SK-N-SH treated with all-trans-retinoic acid at 6 μM for 48 hours (cell line): ENCODE results near the gene FBLN2.

Source experiments
- ATAC-seq: fragments of 200-7000 bp; cut with Tn5 transposase; 3 replicates; pipeline ENCODE4 v1.9.1; 2020; ENCODE audit warnings: mild to moderate bottlenecking, moderate library complexity
- ARNTL ChIP-seq: fragments of 450-650 bp; formaldehyde crosslinking; IDR thresholded peaks from 2 replicates; pipeline ENCODE4 v1.5.0; 2020; ENCODE audit warnings: low read depth, mild to moderate bottlenecking, moderate library complexity, borderline replicate concordance
- BACH2 ChIP-seq: fragments of 250-450 bp; sonication (Bioruptor Pico); IDR thresholded peaks from 2 replicates; pipeline ENCODE4 v1.9.0; 2021; ENCODE audit warnings: mild to moderate bottlenecking, borderline replicate concordance
- CSDC2 ChIP-seq: fragments of 250-450 bp; sonication (Bioruptor Pico); IDR thresholded peaks from 2 replicates; pipeline ENCODE4 v1.5.0; 2020; ENCODE audit warnings: mild to moderate bottlenecking, moderate library complexity
- ESRRG ChIP-seq: fragments of 250-450 bp; sonication (Bioruptor Pico); IDR thresholded peaks from 2 replicates; pipeline ENCODE4 v1.6.1; 2021; ENCODE audit warnings: mild to moderate bottlenecking
- GLIS3 ChIP-seq: fragments of 250-450 bp; sonication (Bioruptor Pico); IDR thresholded peaks from 2 replicates; pipeline ENCODE4 v1.5.0; 2020; ENCODE audit warnings: mild to moderate bottlenecking, moderate library complexity
- ISL1 ChIP-seq: fragments of 250-450 bp; sonication (Bioruptor Pico); IDR thresholded peaks from 2 replicates; pipeline ENCODE4 v2.1.2; 2022; ENCODE audit warnings: mild to moderate bottlenecking, moderate library complexity
- PPARA ChIP-seq: fragments of 250-450 bp; sonication (Bioruptor Pico); IDR thresholded peaks from 2 replicates; pipeline ENCODE4 v1.5.0; 2020; ENCODE audit warnings: mild to moderate bottlenecking, borderline replicate concordance
- RARB ChIP-seq: fragments of 250-450 bp; sonication (Bioruptor Pico); IDR thresholded peaks from 2 replicates; pipeline ENCODE4 v1.8.0; 2021; ENCODE audit warnings: mild to moderate bottlenecking, moderate library complexity
- SNAI2 ChIP-seq: fragments of 250-450 bp; sonication (Bioruptor Pico); IDR thresholded peaks from 2 replicates; pipeline ENCODE4 v1.5.0; 2020; ENCODE audit warnings: mild to moderate bottlenecking, moderate library complexity
- TCF4 ChIP-seq: fragments of 250-450 bp; sonication (Bioruptor Pico); IDR thresholded peaks from 2 replicates; pipeline ENCODE4 v1.8.0; 2021; ENCODE audit warnings: mild to moderate bottlenecking, moderate library complexity, borderline replicate concordance
- TOX ChIP-seq: fragments of 250-450 bp; sonication (Bioruptor Pico); IDR thresholded peaks from 2 replicates; pipeline ENCODE4 v1.8.0; 2021; ENCODE audit warnings: mild to moderate bottlenecking, moderate library complexity, borderline replicate concordance
- ZC3H10 ChIP-seq: fragments of 250-450 bp; sonication (Bioruptor Pico); IDR thresholded peaks from 2 replicates; pipeline ENCODE4 v1.5.1; 2021; ENCODE audit warnings: mild to moderate bottlenecking, moderate library complexity
- ZFP3 ChIP-seq: fragments of 250-450 bp; sonication (Bioruptor Pico); IDR thresholded peaks from 2 replicates; pipeline ENCODE4 v1.5.0; 2020; ENCODE audit warnings: mild to moderate bottlenecking, moderate library complexity
- ZFP30 ChIP-seq: fragments of 450-650 bp; formaldehyde crosslinking; IDR thresholded peaks from 2 replicates; pipeline ENCODE4 v1.5.0; 2022; ENCODE audit warnings: mild to moderate bottlenecking, moderate library complexity
- ZNF565 ChIP-seq: fragments of 450-650 bp; formaldehyde crosslinking; conservative IDR thresholded peaks from 2 replicates; pipeline ENCODE4 v1.5.0; 2020; ENCODE audit warnings: low read depth, mild to moderate bottlenecking, moderate library complexity
- ZNF70 ChIP-seq: fragments of 450-650 bp; formaldehyde crosslinking; IDR thresholded peaks from 2 replicates; pipeline ENCODE4 v1.5.0; 2020; ENCODE audit warnings: mild to moderate bottlenecking, moderate library complexity
- ZNF8 ChIP-seq: fragments of 450-650 bp; formaldehyde crosslinking; IDR thresholded peaks from 2 replicates; pipeline ENCODE4 v1.5.0; 2020; ENCODE audit warnings: mild to moderate bottlenecking, moderate library complexity
- TF ChIP-seq, protein P1 (sequence below): fragments of 250-450 bp; sonication (Bioruptor Pico); IDR thresholded peaks from 2 replicates; pipeline ENCODE4 v1.8.0; 2020; ENCODE audit warnings: mild to moderate bottlenecking, moderate library complexity, borderline replicate concordance
- TF ChIP-seq, protein P2 (sequence below): fragments of 250-450 bp; sonication (Bioruptor Pico); IDR thresholded peaks from 2 replicates; pipeline ENCODE4 v1.5.1; 2021; ENCODE audit warnings: mild to moderate bottlenecking, moderate library complexity
- TF ChIP-seq, protein P3 (sequence below): fragments of 250-450 bp; sonication (Bioruptor Pico); IDR thresholded peaks from 2 replicates; pipeline ENCODE4 v1.5.0; 2020; ENCODE audit warnings: mild to moderate bottlenecking, moderate library complexity
- TF ChIP-seq, protein P4 (sequence below): fragments of 250-450 bp; sonication (Bioruptor Pico); IDR thresholded peaks from 2 replicates; pipeline ENCODE4 v1.8.0; 2021; ENCODE audit warnings: low read depth, mild to moderate bottlenecking, moderate library complexity, borderline replicate concordance
- TF ChIP-seq, protein P5 (sequence below): fragments of 250-450 bp; sonication (Bioruptor Pico); IDR thresholded peaks from 2 replicates; pipeline ENCODE4 v1.5.1; 2020; ENCODE audit warnings: low read depth, mild to moderate bottlenecking, moderate library complexity

The FBLN2 gene

DNA sequence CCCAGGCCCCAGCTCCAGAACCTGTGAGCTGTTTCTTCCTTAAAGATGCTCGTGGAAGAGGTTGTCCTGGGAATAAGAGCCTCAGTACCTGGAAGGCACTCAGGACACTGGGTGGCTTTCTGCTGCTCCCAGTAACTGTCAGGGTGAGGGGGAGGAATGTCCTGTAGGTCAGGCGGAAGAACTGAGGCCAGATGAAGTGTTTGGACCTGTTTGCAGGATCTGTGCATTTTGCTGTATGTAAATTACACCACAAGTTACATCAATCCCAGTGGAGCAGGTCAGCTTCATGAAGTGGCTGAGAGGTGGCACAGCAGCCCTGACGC is 41.7 kb upstream of the FBLN2 start:
- TF ChIP-seq BACH2 (CRISPR knock-in tag) (no peak), PPARA (CRISPR knock-in tag) (no peak), ISL1 (CRISPR knock-in tag) (no peak), TOX (no peak), ZFP3 (CRISPR knock-in tag) (no peak), ESRRG (CRISPR knock-in tag) (no peak), ARNTL (CRISPR knock-in tag) (no peak), RARB (no peak), ZNF565 (no peak), CSDC2 (no peak), GLIS3 (no peak), ZC3H10 (CRISPR knock-in tag) (no peak), ZFP30 (CRISPR knock-in tag) (no peak), ZNF8 (no peak)
- TF ChIP-seq, protein P1, sequence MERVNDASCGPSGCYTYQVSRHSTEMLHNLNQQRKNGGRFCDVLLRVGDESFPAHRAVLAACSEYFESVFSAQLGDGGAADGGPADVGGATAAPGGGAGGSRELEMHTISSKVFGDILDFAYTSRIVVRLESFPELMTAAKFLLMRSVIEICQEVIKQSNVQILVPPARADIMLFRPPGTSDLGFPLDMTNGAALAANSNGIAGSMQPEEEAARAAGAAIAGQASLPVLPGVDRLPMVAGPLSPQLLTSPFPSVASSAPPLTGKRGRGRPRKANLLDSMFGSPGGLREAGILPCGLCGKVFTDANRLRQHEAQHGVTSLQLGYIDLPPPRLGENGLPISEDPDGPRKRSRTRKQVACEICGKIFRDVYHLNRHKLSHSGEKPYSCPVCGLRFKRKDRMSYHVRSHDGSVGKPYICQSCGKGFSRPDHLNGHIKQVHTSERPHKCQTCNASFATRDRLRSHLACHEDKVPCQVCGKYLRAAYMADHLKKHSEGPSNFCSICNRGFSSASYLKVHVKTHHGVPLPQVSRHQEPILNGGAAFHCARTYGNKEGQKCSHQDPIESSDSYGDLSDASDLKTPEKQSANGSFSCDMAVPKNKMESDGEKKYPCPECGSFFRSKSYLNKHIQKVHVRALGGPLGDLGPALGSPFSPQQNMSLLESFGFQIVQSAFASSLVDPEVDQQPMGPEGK = no peak
- TF ChIP-seq, protein P2, sequence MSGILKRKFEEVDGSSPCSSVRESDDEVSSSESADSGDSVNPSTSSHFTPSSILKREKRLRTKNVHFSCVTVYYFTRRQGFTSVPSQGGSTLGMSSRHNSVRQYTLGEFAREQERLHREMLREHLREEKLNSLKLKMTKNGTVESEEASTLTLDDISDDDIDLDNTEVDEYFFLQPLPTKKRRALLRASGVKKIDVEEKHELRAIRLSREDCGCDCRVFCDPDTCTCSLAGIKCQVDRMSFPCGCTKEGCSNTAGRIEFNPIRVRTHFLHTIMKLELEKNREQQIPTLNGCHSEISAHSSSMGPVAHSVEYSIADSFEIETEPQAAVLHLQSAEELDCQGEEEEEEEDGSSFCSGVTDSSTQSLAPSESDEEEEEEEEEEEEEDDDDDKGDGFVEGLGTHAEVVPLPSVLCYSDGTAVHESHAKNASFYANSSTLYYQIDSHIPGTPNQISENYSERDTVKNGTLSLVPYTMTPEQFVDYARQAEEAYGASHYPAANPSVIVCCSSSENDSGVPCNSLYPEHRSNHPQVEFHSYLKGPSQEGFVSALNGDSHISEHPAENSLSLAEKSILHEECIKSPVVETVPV = no peak
- TF ChIP-seq, protein P3, sequence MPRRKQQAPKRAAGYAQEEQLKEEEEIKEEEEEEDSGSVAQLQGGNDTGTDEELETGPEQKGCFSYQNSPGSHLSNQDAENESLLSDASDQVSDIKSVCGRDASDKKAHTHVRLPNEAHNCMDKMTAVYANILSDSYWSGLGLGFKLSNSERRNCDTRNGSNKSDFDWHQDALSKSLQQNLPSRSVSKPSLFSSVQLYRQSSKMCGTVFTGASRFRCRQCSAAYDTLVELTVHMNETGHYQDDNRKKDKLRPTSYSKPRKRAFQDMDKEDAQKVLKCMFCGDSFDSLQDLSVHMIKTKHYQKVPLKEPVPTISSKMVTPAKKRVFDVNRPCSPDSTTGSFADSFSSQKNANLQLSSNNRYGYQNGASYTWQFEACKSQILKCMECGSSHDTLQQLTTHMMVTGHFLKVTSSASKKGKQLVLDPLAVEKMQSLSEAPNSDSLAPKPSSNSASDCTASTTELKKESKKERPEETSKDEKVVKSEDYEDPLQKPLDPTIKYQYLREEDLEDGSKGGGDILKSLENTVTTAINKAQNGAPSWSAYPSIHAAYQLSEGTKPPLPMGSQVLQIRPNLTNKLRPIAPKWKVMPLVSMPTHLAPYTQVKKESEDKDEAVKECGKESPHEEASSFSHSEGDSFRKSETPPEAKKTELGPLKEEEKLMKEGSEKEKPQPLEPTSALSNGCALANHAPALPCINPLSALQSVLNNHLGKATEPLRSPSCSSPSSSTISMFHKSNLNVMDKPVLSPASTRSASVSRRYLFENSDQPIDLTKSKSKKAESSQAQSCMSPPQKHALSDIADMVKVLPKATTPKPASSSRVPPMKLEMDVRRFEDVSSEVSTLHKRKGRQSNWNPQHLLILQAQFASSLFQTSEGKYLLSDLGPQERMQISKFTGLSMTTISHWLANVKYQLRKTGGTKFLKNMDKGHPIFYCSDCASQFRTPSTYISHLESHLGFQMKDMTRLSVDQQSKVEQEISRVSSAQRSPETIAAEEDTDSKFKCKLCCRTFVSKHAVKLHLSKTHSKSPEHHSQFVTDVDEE (CRISPR knock-in tag) = no peak
- peak; percentile 8; the same call in 1 of the 3 replicates for ATAC-seq

DNA sequence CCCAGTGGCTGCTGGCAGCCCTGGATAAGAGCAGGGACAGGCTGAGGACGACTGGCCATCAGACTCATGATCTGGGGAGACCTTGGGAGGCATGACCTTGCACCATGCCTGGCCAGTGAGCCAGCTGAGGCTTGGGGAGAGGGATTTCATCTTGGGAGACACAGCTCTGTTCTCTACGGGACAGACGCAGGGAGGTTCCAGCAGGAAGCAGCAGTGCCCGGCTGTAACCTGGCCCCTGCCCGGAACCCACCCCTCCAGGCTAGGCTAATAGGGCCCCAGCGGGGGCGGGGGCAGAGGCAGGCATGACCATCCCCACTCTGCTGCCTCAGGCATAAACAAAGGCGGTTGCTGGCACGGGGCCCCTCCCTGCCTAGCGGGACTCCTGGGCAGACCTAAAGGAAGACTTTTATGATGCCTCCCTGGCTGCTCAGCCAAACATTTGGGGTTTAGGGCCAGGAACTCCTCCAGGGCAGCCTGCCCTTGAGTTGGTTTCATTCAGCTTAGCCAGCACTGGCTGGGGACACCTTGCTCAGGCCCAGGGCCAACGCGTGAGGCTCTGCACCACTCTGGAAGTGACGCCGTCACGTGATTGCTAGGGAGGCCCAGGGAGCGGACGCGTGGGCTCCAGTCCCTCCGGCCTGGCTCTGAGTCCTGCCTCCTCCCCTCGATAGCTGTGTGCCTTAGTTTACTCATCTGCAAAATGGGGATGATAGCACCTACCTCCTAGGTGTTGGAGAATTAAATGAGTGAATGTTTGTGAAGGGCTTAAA is 41.2 kb upstream of the FBLN2 start:
- TF ChIP-seq CSDC2 (no peak), ZNF8 (no peak), ARNTL (CRISPR knock-in tag) (no peak), ZNF565 (no peak), ISL1 (CRISPR knock-in tag) (no peak), RARB (no peak), BACH2 (CRISPR knock-in tag) (no peak), ESRRG (CRISPR knock-in tag) (no peak), TCF4 (CRISPR knock-in tag) (no peak), SNAI2 (CRISPR knock-in tag) (no peak), ZNF70 (no peak)
- TF ChIP-seq, protein P3 (CRISPR knock-in tag) = no peak
- TF ChIP-seq, protein P4, sequence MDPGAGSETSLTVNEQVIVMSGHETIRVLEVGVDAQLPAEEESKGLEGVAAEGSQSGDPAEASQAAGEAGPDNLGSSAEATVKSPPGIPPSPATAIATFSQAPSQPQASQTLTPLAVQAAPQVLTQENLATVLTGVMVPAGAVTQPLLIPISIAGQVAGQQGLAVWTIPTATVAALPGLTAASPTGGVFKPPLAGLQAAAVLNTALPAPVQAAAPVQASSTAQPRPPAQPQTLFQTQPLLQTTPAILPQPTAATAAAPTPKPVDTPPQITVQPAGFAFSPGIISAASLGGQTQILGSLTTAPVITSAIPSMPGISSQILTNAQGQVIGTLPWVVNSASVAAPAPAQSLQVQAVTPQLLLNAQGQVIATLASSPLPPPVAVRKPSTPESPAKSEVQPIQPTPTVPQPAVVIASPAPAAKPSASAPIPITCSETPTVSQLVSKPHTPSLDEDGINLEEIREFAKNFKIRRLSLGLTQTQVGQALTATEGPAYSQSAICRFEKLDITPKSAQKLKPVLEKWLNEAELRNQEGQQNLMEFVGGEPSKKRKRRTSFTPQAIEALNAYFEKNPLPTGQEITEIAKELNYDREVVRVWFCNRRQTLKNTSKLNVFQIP (CRISPR knock-in tag) = no peak
- TF ChIP-seq, protein P5, sequence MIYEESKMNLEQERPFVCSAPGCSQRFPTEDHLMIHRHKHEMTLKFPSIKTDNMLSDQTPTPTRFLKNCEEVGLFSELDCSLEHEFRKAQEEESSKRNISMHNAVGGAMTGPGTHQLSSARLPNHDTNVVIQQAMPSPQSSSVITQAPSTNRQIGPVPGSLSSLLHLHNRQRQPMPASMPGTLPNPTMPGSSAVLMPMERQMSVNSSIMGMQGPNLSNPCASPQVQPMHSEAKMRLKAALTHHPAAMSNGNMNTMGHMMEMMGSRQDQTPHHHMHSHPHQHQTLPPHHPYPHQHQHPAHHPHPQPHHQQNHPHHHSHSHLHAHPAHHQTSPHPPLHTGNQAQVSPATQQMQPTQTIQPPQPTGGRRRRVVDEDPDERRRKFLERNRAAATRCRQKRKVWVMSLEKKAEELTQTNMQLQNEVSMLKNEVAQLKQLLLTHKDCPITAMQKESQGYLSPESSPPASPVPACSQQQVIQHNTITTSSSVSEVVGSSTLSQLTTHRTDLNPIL = no peak
- TF ChIP-seq, all 23 proteins: peak for 0
- peak; percentile 25 for ATAC-seq
